Measurements from ENCODE around the gene PRLR. TPM values are rescaled to one million over a fixed set of nuclear protein-coding genes. Genes with fewer than 3 reads are reported as not detected.

Gene PRLR
- total and polyA plus RNA-seq, 10 of the 15 experiments (the other 5 are each of a cell fraction or from before 2014, with no cell fraction given): 0.03 to 8.1 (median 0.20) TPM

GRCh38 chr5:35135239-35135700 is 95.0 kb downstream of the PRLR start:
- 71% methylated on average over 9 of the region's 9 CpGs for WGBS (ENCODE audit: insufficient coverage, insufficient replicate concordance, low lambda C conversion rate, missing lambda C conversion rate)
- H3K79me2 ChIP-seq (ENCODE audit: control insufficient read depth, insufficient read depth, low read length): no peaks in the 10 kb centered on the region
- intact Hi-C loops (cut with micrococcal nuclease; ENCODE audit: unreplicated experiment): no loop called here
- no peak overlapping the region for H2AFZ ChIP-seq (ENCODE audit: control insufficient read depth, low read depth, low read length)
- H4K20me1 ChIP-seq (ENCODE audit: control insufficient read depth, insufficient read depth): no peaks in the 10 kb centered on the region
- in situ Hi-C loops (cut with MboI): no loop called here
- ChIA-PET SMC1A (ENCODE audit: uncharacterized antibody, unreplicated experiment) (no interaction called here), POLR2A (interaction anchor here (1.2 kb wide), 1 partner anchor 94 kb away, joined by 3 read pairs; no protein-coding TSS in a partner anchor), RAD21 (ENCODE audit: unreplicated experiment) (no interaction called here), CTCF (no interaction called here)
- no TSS peak for BruUV-seq (replicated peaks)
- no peaks in the 10 kb centered on the region for H3K9me3 ChIP-seq (replicated peaks; ENCODE audit: control insufficient read depth, insufficient read depth, low read length)
- no peak overlapping the region for H3K4me3 ChIP-seq
- DNase-seq (ENCODE audit: low read depth, low spot score) (no peak), ATAC-seq (no peak), FAIRE-seq (no peak)
- no peak overlapping the region for H3K9ac ChIP-seq (ENCODE audit: control insufficient read depth, insufficient read depth, low read length)
- H3K4me2 ChIP-seq (ENCODE audit: control insufficient read depth, insufficient read depth): no peak overlapping the region
- no peaks in the 10 kb centered on the region for H3K27me3 ChIP-seq (replicated peaks in 1 of 2; ENCODE audit: control insufficient read depth in 2 of 2, insufficient read depth in 2 of 2, low read length in 1 of 2)
- H3K27ac ChIP-seq (ENCODE audit: control insufficient read depth, insufficient read depth): no peak overlapping the region
- H3K4me1 ChIP-seq (ENCODE audit: control insufficient read depth, insufficient read depth, low read length): no peaks in the 10 kb centered on the region
- no peak for TF ChIP-seq KDM1A (IDR thresholded peaks at IDR 0.05; ENCODE audit: borderline replicate concordance)
- no peak for TF ChIP-seq SP1 (IDR thresholded peaks at IDR 0.05; ENCODE audit: low read depth, low read length)
- no peak for TF ChIP-seq EZH2 (IDR thresholded peaks at IDR 0.05; ENCODE audit: borderline replicate concordance, control insufficient read depth, low read depth, low read length)
- no peak for TF ChIP-seq PBX3 (IDR thresholded peaks at IDR 0.05; ENCODE audit: insufficient replicate concordance, low read depth, low read length)
- TF ChIP-seq EED (IDR thresholded peaks at IDR 0.05; ENCODE audit: low read depth): no peak
- no peak for TF ChIP-seq RELA (IDR thresholded peaks at IDR 0.05; ENCODE audit: borderline replicate concordance, partially characterized antibody)
- TF ChIP-seq PAX8 (IDR thresholded peaks at IDR 0.05): no peak
- TF ChIP-seq USF2 (IDR thresholded peaks at IDR 0.05; ENCODE audit: borderline replicate concordance, low read depth, low read length): no peak
- no peak for TF ChIP-seq SMC3 (IDR thresholded peaks at IDR 0.05; ENCODE audit: borderline replicate concordance, low read length)
- no peak for TF ChIP-seq JUNB (IDR thresholded peaks at IDR 0.05)
- no peak for TF ChIP-seq SREBF1 (IDR thresholded peaks at IDR 0.05; ENCODE audit: low read length)
- no peak for TF ChIP-seq NBN (IDR thresholded peaks at IDR 0.05)
- TF ChIP-seq HCFC1 (IDR thresholded peaks at IDR 0.05; ENCODE audit: low read length): no peak
- no peak for TF ChIP-seq IRF5 (IDR thresholded peaks at IDR 0.05; ENCODE audit: borderline replicate concordance)
- TF ChIP-seq WRNIP1 (IDR thresholded peaks at IDR 0.05; ENCODE audit: borderline replicate concordance, low read depth, low read length): no peak
- no peak for TF ChIP-seq KLF5 (IDR thresholded peaks at IDR 0.05; ENCODE audit: partially characterized antibody)
- no peak for TF ChIP-seq TCF3 (IDR thresholded peaks at IDR 0.05; ENCODE audit: borderline replicate concordance, insufficient read depth, low read depth, low read length)
- no peak for TF ChIP-seq TCF7 (IDR thresholded peaks at IDR 0.05; ENCODE audit: borderline replicate concordance)
- no peak for TF ChIP-seq ZBTB11 (CRISPR knock-in tag; IDR thresholded peaks at IDR 0.05)
- no peak for TF ChIP-seq SRF (IDR thresholded peaks at IDR 0.05; ENCODE audit: low read depth in 2 of 2, low read length in 2 of 2)
- H3K36me3 ChIP-seq (ENCODE audit: control insufficient read depth in 2 of 2, insufficient read depth in 2 of 2, low read length in 1 of 2): no peaks in the 10 kb centered on the region
